Hepatocyte (in vitro differentiated cells): ENCODE results near the gene SLC17A9.

ENCODE experiments used
- EZH2 ChIP-seq: fragments of 200-600 bp; sonication (generic); IDR thresholded peaks from 2 replicates; pipeline ENCODE4 v1.6.1; 2016; ENCODE audit warnings: antibody characterized with exemption, mild to moderate bottlenecking, borderline replicate concordance
- TF ChIP-seq, protein P1 (sequence below): fragments of 200-600 bp; sonication (generic); IDR thresholded peaks from 2 replicates; pipeline ENCODE4 v1.5.1; 2016; ENCODE audit warnings: antibody characterized with exemption, mild to moderate bottlenecking; ENCODE audit not compliant: poor library complexity

DNA sequence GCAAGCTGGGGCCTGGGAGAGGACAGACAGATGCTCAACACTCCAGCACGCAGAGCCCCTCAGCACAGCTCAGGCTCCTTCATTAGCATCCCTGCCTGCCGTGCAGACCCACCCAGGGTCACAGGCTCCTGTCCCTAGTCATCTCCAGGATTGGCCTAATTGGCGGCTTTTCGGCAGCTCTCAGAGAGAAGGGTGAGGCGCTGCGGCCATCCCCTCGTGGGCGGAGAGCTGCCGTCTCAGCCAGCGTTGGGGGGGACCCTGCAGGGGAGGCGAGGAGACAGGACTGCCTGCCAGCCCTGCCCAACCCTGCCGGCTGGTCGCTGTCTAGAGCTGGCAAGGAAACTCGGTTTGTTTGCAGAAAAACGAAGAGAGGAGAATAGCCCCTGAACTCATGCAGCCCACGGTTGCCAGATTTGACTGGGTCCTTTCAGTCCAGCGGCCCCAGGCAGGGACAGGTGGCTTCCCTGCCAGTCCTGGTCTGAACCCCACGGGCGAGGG, 27.4 kb downstream of the SLC17A9 start:
- TF ChIP-seq, protein P1, sequence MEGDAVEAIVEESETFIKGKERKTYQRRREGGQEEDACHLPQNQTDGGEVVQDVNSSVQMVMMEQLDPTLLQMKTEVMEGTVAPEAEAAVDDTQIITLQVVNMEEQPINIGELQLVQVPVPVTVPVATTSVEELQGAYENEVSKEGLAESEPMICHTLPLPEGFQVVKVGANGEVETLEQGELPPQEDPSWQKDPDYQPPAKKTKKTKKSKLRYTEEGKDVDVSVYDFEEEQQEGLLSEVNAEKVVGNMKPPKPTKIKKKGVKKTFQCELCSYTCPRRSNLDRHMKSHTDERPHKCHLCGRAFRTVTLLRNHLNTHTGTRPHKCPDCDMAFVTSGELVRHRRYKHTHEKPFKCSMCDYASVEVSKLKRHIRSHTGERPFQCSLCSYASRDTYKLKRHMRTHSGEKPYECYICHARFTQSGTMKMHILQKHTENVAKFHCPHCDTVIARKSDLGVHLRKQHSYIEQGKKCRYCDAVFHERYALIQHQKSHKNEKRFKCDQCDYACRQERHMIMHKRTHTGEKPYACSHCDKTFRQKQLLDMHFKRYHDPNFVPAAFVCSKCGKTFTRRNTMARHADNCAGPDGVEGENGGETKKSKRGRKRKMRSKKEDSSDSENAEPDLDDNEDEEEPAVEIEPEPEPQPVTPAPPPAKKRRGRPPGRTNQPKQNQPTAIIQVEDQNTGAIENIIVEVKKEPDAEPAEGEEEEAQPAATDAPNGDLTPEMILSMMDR = no peak
- no peak for TF ChIP-seq EZH2
